ENCODE data around the gene RPL4.
"Not testable (repeated sequence)": the region's sequence is repeated elsewhere in the genome, so short reads cannot be mapped to it uniquely, and the experiment has no call there.

RPL4 gene

GRCh38 chr15:66461294-66461693 lies 43.4 kb downstream of the RPL4 start:
- not testable (repeated sequence) for H3K9me3 Mint-ChIP-seq; H3K27ac Mint-ChIP-seq; DNase-seq; ATAC-seq (replicated peaks); H3K27me3 Mint-ChIP-seq; H3K4me3 Mint-ChIP-seq
- peaks cover 2 to 18% of the 10 kb centered on the region in 2 donors for H3K4me1 Mint-ChIP-seq (ENCODE audit: low read depth in 2 of 2)
- H3K36me3 Mint-ChIP-seq (ENCODE audit: insufficient read depth), result peaks cover 11% of the 10 kb centered on the region

- Mint-ChIP-seq H3K27me3 (no peaks in the 10 kb centered on the region), H3K36me3 (ENCODE audit: insufficient read depth) (peaks cover 5% of the 10 kb centered on the region), H3K27ac (peak overlapping the region; percentile 0 to 17), H3K4me1 (ENCODE audit: low read depth in 2 of 2) (peaks cover 2 to 18% of the 10 kb centered on the region in 2 donors), H3K4me3 (no peak overlapping the region), H3K9me3 (no peaks in the 10 kb centered on the region)
- DNase-seq, result no peak
- ATAC-seq (replicated peaks), result no peak
Observed at GRCh38 chr15:66459818-66460615, 44.6 kb downstream of the RPL4 start.

- H3K27ac Mint-ChIP-seq, result peak overlapping the region; percentile 32 to 69
- ATAC-seq (replicated peaks), result no peak
- H3K36me3 Mint-ChIP-seq (ENCODE audit: insufficient read depth), result peaks cover 5% of the 10 kb centered on the region
Observed at GRCh38 chr15:66456211-66456610, 48.4 kb downstream of the RPL4 start.

GRCh38 chr15:66454143-66454542 lies 50.5 kb downstream of the RPL4 start:
- Mint-ChIP-seq H3K4me3 (no peak overlapping the region), H3K9me3 (no peaks in the 10 kb centered on the region), H3K27me3 (no peaks in the 10 kb centered on the region), H3K27ac (peak overlapping the region in 1 of 2 donors; percentile 64), H3K36me3 (ENCODE audit: insufficient read depth) (peaks cover 10% of the 10 kb centered on the region), H3K4me1 (ENCODE audit: low read depth in 2 of 2) (peaks cover 0 to 5% of the 10 kb centered on the region in 2 donors)
- ATAC-seq (replicated peaks) (no peak), DNase-seq (no peak)

More at GRCh38 chr15:66456211-66456610, 48.4 kb downstream of the RPL4 start:
- no peaks in the 10 kb centered on the region for H3K9me3 Mint-ChIP-seq
- H3K4me3 Mint-ChIP-seq, result no peak overlapping the region
- DNase-seq, result no peak
- peaks cover 2 to 18% of the 10 kb centered on the region in 2 donors for H3K4me1 Mint-ChIP-seq (ENCODE audit: low read depth in 2 of 2)
- H3K27me3 Mint-ChIP-seq, result no peaks in the 10 kb centered on the region

GRCh38 chr15:66452971-66453580 lies 51.6 kb downstream of the RPL4 start:
- Mint-ChIP-seq H3K27me3 (no peaks in the 10 kb centered on the region), H3K4me1 (ENCODE audit: low read depth in 2 of 2) (peaks cover 0 to 2% of the 10 kb centered on the region in 2 donors), H3K4me3 (no peak overlapping the region), H3K9me3 (no peaks in the 10 kb centered on the region), H3K27ac (peak overlapping the region in 1 of 2 donors; percentile 64), H3K36me3 (ENCODE audit: insufficient read depth) (peaks cover 13% of the 10 kb centered on the region)
- no peak for ATAC-seq (replicated peaks)
- no peak for DNase-seq

GRCh38 chr15:66452420-66452819 lies 52.2 kb downstream of the RPL4 start:
- DNase-seq, result no peak
- ATAC-seq (replicated peaks), result no peak
- no peaks in the 10 kb centered on the region for H3K9me3 Mint-ChIP-seq
- H3K27ac Mint-ChIP-seq, result no peak overlapping the region
- H3K36me3 Mint-ChIP-seq (ENCODE audit: insufficient read depth), result peaks cover 19% of the 10 kb centered on the region
- no peaks in the 10 kb centered on the region for H3K27me3 Mint-ChIP-seq
- peaks cover 0 to 3% of the 10 kb centered on the region in 2 donors for H3K4me1 Mint-ChIP-seq (ENCODE audit: low read depth in 2 of 2)
- no peak overlapping the region for H3K4me3 Mint-ChIP-seq
